ENCODE results near the gene GPRC6A. TPM values are rescaled to one million over a fixed set of nuclear protein-coding genes. Genes with fewer than 3 reads are reported as not detected.
A peak's percentile ranks its signal among the peaks of the same experiment; 100 is the strongest.

The GPRC6A gene
- total and polyA plus RNA-seq, 8 donors: not detected

GRCh38 chr6:116797585-116797984 lies 31.3 kb downstream of the GPRC6A start:
- TF ChIP-seq CTCF (IDR thresholded peaks at IDR 0.05): no peak
- TF ChIP-seq POLR2A (IDR thresholded peaks at IDR 0.05): no peak
- TF ChIP-seq EP300 (IDR thresholded peaks at IDR 0.05): no peak
- TF ChIP-seq POLR2AphosphoS5 (IDR thresholded peaks at IDR 0.05): no peak
- DNase-seq: no peak
- Histone ChIP-seq H3K4me1 (no peaks in the 10 kb centered on the region), H3K9me3 (no peaks in the 10 kb centered on the region), H3K27me3 (no peaks in the 10 kb centered on the region), H3K36me3 (no peaks in the 10 kb centered on the region), H3K4me3 (no peak overlapping the region), H3K27ac (no peak overlapping the region)
- intact Hi-C loops (cut with DNase I; ENCODE audit: low total_unique reads): no loop called here
- WGBS, 5 donors: 33 to 43% (median 39%) methylated on average over 2 of the region's 2 CpGs

- intact Hi-C loops (cut with DNase I; ENCODE audit: low total_unique reads): no loop called here
Observed at GRCh38 chr6:116793224-116793623, 35.7 kb downstream of the GPRC6A start.

GRCh38 chr6:116783852-116784251 lies 45.0 kb downstream of the GPRC6A start:
- no peak overlapping the region for H3K27ac ChIP-seq
- intact Hi-C loops (cut with DNase I; ENCODE audit: low total_unique reads): no loop called here

More at GRCh38 chr6:116793224-116793623, 35.7 kb downstream of the GPRC6A start:
- no peaks in the 10 kb centered on the region for H3K9me3 ChIP-seq
- TF ChIP-seq POLR2A (IDR thresholded peaks at IDR 0.05) (no peak), POLR2AphosphoS5 (IDR thresholded peaks at IDR 0.05) (no peak), CTCF (IDR thresholded peaks at IDR 0.05) (no peak), EP300 (IDR thresholded peaks at IDR 0.05) (no peak)
- H3K4me1 ChIP-seq: no peaks in the 10 kb centered on the region
- no peak overlapping the region for H3K4me3 ChIP-seq
- 40 to 66% (median 50%) methylated on average over 3 of the region's 3 CpGs for WGBS, 5 donors
- no peaks in the 10 kb centered on the region for H3K36me3 ChIP-seq
- H3K27me3 ChIP-seq: no peaks in the 10 kb centered on the region
- no peak for DNase-seq
- no peak overlapping the region for H3K27ac ChIP-seq

GRCh38 chr6:116779573-116780164 lies 49.2 kb downstream of the GPRC6A start:
- Histone ChIP-seq H3K27ac (no peak overlapping the region), H3K4me1 (no peaks in the 10 kb centered on the region), H3K4me3 (no peak overlapping the region), H3K27me3 (peaks cover 0 to 3% (median 0%) of the 10 kb centered on the region in 3 donors), H3K9me3 (no peaks in the 10 kb centered on the region), H3K36me3 (no peaks in the 10 kb centered on the region)
- peak in 1 of 2 donors; percentile 64 for DNase-seq
- TF ChIP-seq POLR2AphosphoS5 (IDR thresholded peaks at IDR 0.05) (no peak), CTCF (IDR thresholded peaks at IDR 0.05) (peak in 3 of 7 experiments; percentile 23 to 38 (median 36)), POLR2A (IDR thresholded peaks at IDR 0.05) (no peak), EP300 (IDR thresholded peaks at IDR 0.05) (no peak)
- intact Hi-C loops (cut with DNase I; ENCODE audit: low total_unique reads): no loop called here
- 26 to 37% (median 35%) methylated on average over 13 of the region's 13 CpGs for WGBS, 5 donors

More at GRCh38 chr6:116783852-116784251, 45.0 kb downstream of the GPRC6A start:
- H3K4me1 ChIP-seq: no peaks in the 10 kb centered on the region
- H3K4me3 ChIP-seq: no peak overlapping the region
- TF ChIP-seq EP300 (IDR thresholded peaks at IDR 0.05) (no peak), POLR2AphosphoS5 (IDR thresholded peaks at IDR 0.05) (no peak), POLR2A (IDR thresholded peaks at IDR 0.05) (no peak), CTCF (IDR thresholded peaks at IDR 0.05) (no peak)
- no peak for DNase-seq
- no peaks in the 10 kb centered on the region for H3K9me3 ChIP-seq
- H3K36me3 ChIP-seq: no peaks in the 10 kb centered on the region
- WGBS, 5 donors: 59 to 70% (median 67%) methylated on average over 5 of the region's 5 CpGs
- peaks cover 0 to 4% (median 0%) of the 10 kb centered on the region in 3 donors for H3K27me3 ChIP-seq
